ENCODE measurements around the gene KCNC1.

- TF ChIP-seq TAF1 (IDR thresholded peaks at IDR 0.05; ENCODE audit: low read depth, low read length) (no peak), POLR2A (IDR thresholded peaks at IDR 0.05; ENCODE audit: low read depth, low read length) (no peak), POLR2AphosphoS5 (IDR thresholded peaks at IDR 0.05; ENCODE audit: low read depth, low read length) (no peak), POU2F2 (IDR thresholded peaks at IDR 0.05; ENCODE audit: low read depth, low read length) (no peak), SPI1 (IDR thresholded peaks at IDR 0.05; ENCODE audit: low read depth, low read length) (no peak)
Measured at GRCh38 chr11:17743026-17743807, 8.6 kb downstream of the KCNC1 start.
